OCI-LY1 (cell line): ENCODE measurements around the gene TBPL2.

Source experiments
- H2AFZ ChIP-seq: fragments of 200-600 bp; sonication (generic), shearing (Covaris generic); 2 replicates; pipeline ENCODE4 v1.6.0; 2014; ENCODE audit warnings: antibody characterized with exemption, mild to moderate bottlenecking, low read length
- H3F3A ChIP-seq: fragments of 200-600 bp; sonication (generic), shearing (Covaris generic); 2 replicates; pipeline ENCODE4 v1.6.0; 2014; ENCODE audit warnings: mild to moderate bottlenecking, antibody characterized with exemption, low read length, moderate library complexity; ENCODE audit not compliant: insufficient read depth
- H3K27ac ChIP-seq: fragments of 200-600 bp; sonication (generic); 2 replicates; pipeline ENCODE4 v1.5.1; 2014; ENCODE audit warnings: low read length, mixed run types, mild to moderate bottlenecking, low read depth; ENCODE audit not compliant: poor library complexity, severe bottlenecking
- H3K27me3 ChIP-seq: fragments of 200-600 bp; sonication (generic); 2 replicates; pipeline ENCODE4 v1.6.0; 2014; ENCODE audit warnings: antibody characterized with exemption, mild to moderate bottlenecking, low read length, moderate library complexity; ENCODE audit not compliant: insufficient read depth
- H3K36me3 ChIP-seq: fragments of 200-600 bp; sonication (generic); 2 replicates; pipeline ENCODE4 v1.6.1; 2014; ENCODE audit warnings: mild to moderate bottlenecking, antibody characterized with exemption, low read length, moderate library complexity, mixed read lengths; ENCODE audit not compliant: insufficient read depth
- H3K4me1 ChIP-seq: fragments of 200-600 bp; sonication (generic); 2 replicates; pipeline ENCODE4 v1.5.1; 2014; ENCODE audit warnings: mild to moderate bottlenecking, low read length, moderate library complexity; ENCODE audit not compliant: insufficient read depth, severe bottlenecking
- H3K4me2 ChIP-seq: fragments of 200-600 bp; sonication (generic), shearing (Covaris generic); 2 replicates; pipeline ENCODE4 v1.6.1; 2014; ENCODE audit warnings: low read length
- H3K4me3 ChIP-seq: fragments of 200-600 bp; sonication (generic); 2 replicates; pipeline ENCODE4 v1.5.1; 2014; ENCODE audit warnings: low read length, low read depth, mild to moderate bottlenecking, mixed read lengths; ENCODE audit not compliant: poor library complexity, severe bottlenecking
- H3K79me2 ChIP-seq: fragments of 200-600 bp; shearing (Covaris generic); 2 replicates; pipeline ENCODE4 v1.6.1; 2016; ENCODE audit warnings: mixed run types, low read length, mixed read lengths; ENCODE audit not compliant: insufficient read depth
- H3K9ac ChIP-seq: fragments of 200-600 bp; sonication (generic), shearing (Covaris generic); 2 replicates; pipeline ENCODE4 v1.6.1; 2014; ENCODE audit warnings: mild to moderate bottlenecking, low read length, mixed read lengths
- H3K9me2 ChIP-seq: fragments of 200-600 bp; sonication (generic), shearing (Covaris generic); 2 replicates; pipeline ENCODE4 v1.6.1; 2014; ENCODE audit warnings: low read depth, mild to moderate bottlenecking, low read length, mixed read lengths
- H3K9me3 ChIP-seq: fragments of 200-600 bp; shearing (Covaris generic); 2 replicates; pipeline ENCODE4 v1.6.1; 2014; ENCODE audit warnings: low read length, mixed read lengths
- H4K20me1 ChIP-seq: fragments of 200-600 bp; sonication (generic), shearing (Covaris generic); 2 replicates; pipeline ENCODE4 v1.6.0; 2016; ENCODE audit warnings: mild to moderate bottlenecking, low read length; ENCODE audit not compliant: insufficient read depth
- EZH2 ChIP-seq: fragments of 200-600 bp; sonication (generic), shearing (Covaris generic); IDR thresholded peaks from 2 replicates; pipeline ENCODE4 v1.8.0; 2017; ENCODE audit warnings: borderline replicate concordance, mixed run types, mild to moderate bottlenecking, antibody characterized with exemption, low read length, moderate library complexity, mixed read lengths
- TF ChIP-seq, protein P1 (sequence below): fragments of 200-600 bp; sonication (generic), shearing (Covaris generic); IDR thresholded peaks from 2 replicates; pipeline ENCODE4 v1.5.1; 2017; ENCODE audit warnings: mild to moderate bottlenecking, antibody characterized with exemption, low read length, moderate library complexity, mixed read lengths

TBPL2 gene

GRCh38 chr14:55446833-55447232 lies 6.4 kb upstream of the TBPL2 start:
- Histone ChIP-seq H3K79me2 (no peaks in the 10 kb centered on the region), H3K27ac (no peak overlapping the region), H2AFZ (no peak overlapping the region), H3K27me3 (no peaks in the 10 kb centered on the region), H3K4me2 (no peak overlapping the region), H3K4me3 (no peak overlapping the region), H4K20me1 (no peaks in the 10 kb centered on the region), H3K9ac (no peak overlapping the region), H3F3A (no peaks in the 10 kb centered on the region), H3K9me3 (no peaks in the 10 kb centered on the region), H3K4me1 (no peaks in the 10 kb centered on the region), H3K9me2 (no peaks in the 10 kb centered on the region), H3K36me3 (no peaks in the 10 kb centered on the region)
- TF ChIP-seq, protein P1, sequence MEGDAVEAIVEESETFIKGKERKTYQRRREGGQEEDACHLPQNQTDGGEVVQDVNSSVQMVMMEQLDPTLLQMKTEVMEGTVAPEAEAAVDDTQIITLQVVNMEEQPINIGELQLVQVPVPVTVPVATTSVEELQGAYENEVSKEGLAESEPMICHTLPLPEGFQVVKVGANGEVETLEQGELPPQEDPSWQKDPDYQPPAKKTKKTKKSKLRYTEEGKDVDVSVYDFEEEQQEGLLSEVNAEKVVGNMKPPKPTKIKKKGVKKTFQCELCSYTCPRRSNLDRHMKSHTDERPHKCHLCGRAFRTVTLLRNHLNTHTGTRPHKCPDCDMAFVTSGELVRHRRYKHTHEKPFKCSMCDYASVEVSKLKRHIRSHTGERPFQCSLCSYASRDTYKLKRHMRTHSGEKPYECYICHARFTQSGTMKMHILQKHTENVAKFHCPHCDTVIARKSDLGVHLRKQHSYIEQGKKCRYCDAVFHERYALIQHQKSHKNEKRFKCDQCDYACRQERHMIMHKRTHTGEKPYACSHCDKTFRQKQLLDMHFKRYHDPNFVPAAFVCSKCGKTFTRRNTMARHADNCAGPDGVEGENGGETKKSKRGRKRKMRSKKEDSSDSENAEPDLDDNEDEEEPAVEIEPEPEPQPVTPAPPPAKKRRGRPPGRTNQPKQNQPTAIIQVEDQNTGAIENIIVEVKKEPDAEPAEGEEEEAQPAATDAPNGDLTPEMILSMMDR, result no peak
- TF ChIP-seq EZH2, result no peak

DNA sequence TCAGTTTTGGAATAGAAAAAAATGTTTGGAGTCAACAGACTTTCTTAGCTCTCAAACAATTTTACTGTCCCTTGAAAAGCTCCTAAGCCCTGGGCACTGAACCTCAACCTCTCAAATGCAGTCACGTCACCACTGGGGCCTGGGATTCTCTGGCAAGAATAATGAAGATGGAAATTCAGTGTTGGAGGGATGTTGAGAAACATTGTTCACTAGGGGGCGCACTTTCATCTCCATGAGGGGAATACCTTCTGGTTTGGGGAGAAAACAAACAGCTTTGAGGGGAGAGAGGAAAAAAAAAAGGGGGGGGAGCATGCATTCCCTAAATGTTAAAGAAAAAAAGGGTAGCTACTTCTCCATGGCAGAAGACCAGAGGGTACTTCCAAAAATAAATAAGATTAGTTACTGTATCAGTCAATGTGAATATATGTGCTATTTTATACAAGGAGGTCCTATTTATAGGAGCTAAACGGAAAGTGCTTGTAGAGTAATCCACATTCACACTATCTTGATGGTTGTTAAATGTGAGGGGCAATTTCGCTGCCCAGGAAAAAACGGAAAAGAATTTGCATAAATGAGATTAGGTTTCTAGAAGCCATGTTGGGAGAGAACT lies 5.8 kb upstream of the TBPL2 start:
- H2AFZ ChIP-seq, result no peak overlapping the region

GRCh38 chr14:55441286-55441685 lies 870 bp upstream of the TBPL2 start:
- Histone ChIP-seq H3K9ac (no peak overlapping the region), H3K4me3 (no peak overlapping the region), H3K4me2 (no peak overlapping the region)

More for the DNA sequence above, 5.8 kb upstream of the TBPL2 start:
- Histone ChIP-seq H3K9me2 (no peaks in the 10 kb centered on the region), H3K36me3 (no peaks in the 10 kb centered on the region), H3K27me3 (no peaks in the 10 kb centered on the region), H3K4me1 (no peaks in the 10 kb centered on the region), H3K79me2 (no peaks in the 10 kb centered on the region), H3K4me3 (no peak overlapping the region), H3K4me2 (no peak overlapping the region), H3K9ac (no peak overlapping the region), H3K27ac (no peak overlapping the region), H4K20me1 (no peaks in the 10 kb centered on the region), H3F3A (no peaks in the 10 kb centered on the region), H3K9me3 (no peaks in the 10 kb centered on the region)
- TF ChIP-seq, protein P1, result peak; percentile 79
- no peak for TF ChIP-seq EZH2

More at GRCh38 chr14:55441286-55441685, 870 bp upstream of the TBPL2 start:
- H4K20me1 ChIP-seq, result no peaks in the 10 kb centered on the region
- no peak overlapping the region for H3K27ac ChIP-seq
- no peaks in the 10 kb centered on the region for H3K36me3 ChIP-seq
- no peaks in the 10 kb centered on the region for H3K27me3 ChIP-seq
- TF ChIP-seq, protein P1, result no peak
- no peak for TF ChIP-seq EZH2
- H3K9me2 ChIP-seq, result no peaks in the 10 kb centered on the region
- H3F3A ChIP-seq, result no peaks in the 10 kb centered on the region
- H3K79me2 ChIP-seq, result no peaks in the 10 kb centered on the region
- H3K4me1 ChIP-seq, result no peaks in the 10 kb centered on the region
- no peak overlapping the region for H2AFZ ChIP-seq
- H3K9me3 ChIP-seq, result no peaks in the 10 kb centered on the region
